HepG2 (cell line): ENCODE measurements around the gene UGGT1. TPM values are rescaled to one million over a fixed set of nuclear protein-coding genes. Genes with fewer than 3 reads are reported as not detected.

ENCODE experiments used
- ATAC-seq: fragments of 200-7000 bp; cut with Tn5 transposase; 3 replicates; pipeline ENCODE4 v1.9.1; 2020; ENCODE audit warnings: mild to moderate bottlenecking, moderate library complexity
- BruUV-seq: library from RNA; stranded (reverse); fragments of 400-500 nt; replicated peaks from 2 replicates; lab custom pipeline; 2021; lab: Mats Ljungman, UMichigan
- CTCF ChIA-PET: fragments of 300-600 bp; formaldehyde crosslinking; extraction: SDS; loops from one replicate; lab custom pipeline; 2021; ENCODE audit warnings: low total read pairs, inconsistent platforms, low intra/inter-chr PET ratio; lab: Yijun Ruan, JAX
- POLR2A ChIA-PET: fragments of 350-600 bp; sonication (Branson Sonifier 250); formaldehyde crosslinking; loops from one replicate; lab custom pipeline; 2020; ENCODE audit warnings: antibody characterized with exemption, inconsistent platforms; lab: Yijun Ruan, JAX
- DNase-seq: peaks from one replicate; pipeline ENCODE4 v3.0.0-alpha.2; 2015; ENCODE audit warnings: low spot score
- FAIRE-seq: peaks from 3 replicates; lab custom pipeline; 2011; peaks lifted over from hg19 to GRCh38; lab: Jason Lieb, UNC
- H2AFZ ChIP-seq: one replicate; pipeline ENCODE4 v1.6.1; 2011; ENCODE audit warnings: low read length, inconsistent platforms
- H3K27ac ChIP-seq: fragments of 300-600 bp; 3 replicates; pipeline ENCODE4 v1.8.0; 2011; ENCODE audit warnings: mixed run types, mild to moderate bottlenecking, mixed read lengths, low read length, inconsistent platforms; ENCODE audit not compliant: insufficient read depth; ENCODE audit errors: extremely low read length
- H3K27me3 ChIP-seq, 2 experiments: fragments of 200-600 bp in 1 of 2; 2 replicates in 1 of 2; 3 replicates in 1 of 2; pipeline versions ENCODE4 v1.6.0 to v1.8.0; 2011; ENCODE audit warnings: low read length in 2 of 2, mild to moderate bottlenecking in 2 of 2, moderate library complexity in 2 of 2, inconsistent platforms in 1 of 2; ENCODE audit not compliant: insufficient read depth in 2 of 2, control insufficient read depth in 1 of 2
- H3K36me3 ChIP-seq, 2 experiments: fragments of 200-600 bp in 1 of 2; replicated peaks in 1 of 2; 2 replicates in 1 of 2; 3 replicates in 1 of 2; pipeline versions ENCODE4 v1.5.1 to v1.8.0; 2011; ENCODE audit warnings: low read length in 2 of 2, inconsistent platforms in 1 of 2; ENCODE audit not compliant: insufficient read depth in 2 of 2, control insufficient read depth in 1 of 2
- H3K4me1 ChIP-seq: 2 replicates; pipeline ENCODE4 v1.5.1; 2012; ENCODE audit warnings: low read length, inconsistent platforms; ENCODE audit not compliant: insufficient read depth
- H3K4me2 ChIP-seq: 2 replicates; pipeline ENCODE4 v1.6.0; 2011; ENCODE audit warnings: low read depth, low read length, inconsistent platforms
- H3K4me3 ChIP-seq, 3 experiments: fragments of 200-600 bp in 1 of 3; sonication (generic), shearing (Covaris generic) in 1 of 3; replicated peaks in 1 of 3; 2 replicates each; pipeline ENCODE4 v1.5.1; 2011 to 2016; ENCODE audit warnings: low read length in 3 of 3, inconsistent platforms in 2 of 3, low read depth in 2 of 3, mild to moderate bottlenecking in 2 of 3, control low read depth in 1 of 3, mixed read lengths in 1 of 3; ENCODE audit not compliant: insufficient read depth in 1 of 3
- H3K79me2 ChIP-seq: one replicate; pipeline ENCODE4 v1.6.1; 2011; ENCODE audit warnings: low read length, inconsistent platforms; ENCODE audit not compliant: insufficient read depth
- H3K9ac ChIP-seq: 2 replicates; pipeline ENCODE4 v1.6.0; 2011; ENCODE audit warnings: mild to moderate bottlenecking, low read depth, low read length, inconsistent platforms; ENCODE audit not compliant: insufficient read depth
- H3K9me3 ChIP-seq: 2 replicates; pipeline ENCODE4 v1.5.1; 2012; ENCODE audit warnings: mild to moderate bottlenecking, low read length
- H4K20me1 ChIP-seq: 2 replicates; pipeline ENCODE4 v1.6.0; 2011; ENCODE audit warnings: inconsistent platforms, mild to moderate bottlenecking, low read length, moderate library complexity; ENCODE audit not compliant: insufficient read depth
- CSRNP2 ChIP-seq: sonication (generic); formaldehyde crosslinking; conservative IDR thresholded peaks from 2 replicates; pipeline ENCODE4 v1.8.0; 2022; ENCODE audit warnings: low read depth, missing genetic modification reagents
- DNMT1 ChIP-seq: sonication (generic); formaldehyde crosslinking; IDR thresholded peaks from 2 replicates; pipeline ENCODE4 v1.5.1; 2020; ENCODE audit warnings: mild to moderate bottlenecking, missing genetic modification reagents
- GFI1 ChIP-seq: sonication (generic); formaldehyde crosslinking; IDR thresholded peaks from 2 replicates; pipeline ENCODE4 v1.5.0; 2020; ENCODE audit warnings: missing genetic modification reagents, mild to moderate bottlenecking, borderline replicate concordance
- HOXD1 ChIP-seq: sonication (generic); formaldehyde crosslinking; IDR thresholded peaks from 2 replicates; pipeline ENCODE4 v1.5.0; 2020; ENCODE audit warnings: missing genetic modification reagents
- MLLT10 ChIP-seq: sonication (generic); formaldehyde crosslinking; IDR thresholded peaks from 2 replicates; pipeline ENCODE4 v1.4.0; 2020; ENCODE audit warnings: missing genetic modification reagents
- NONO ChIP-seq, 2 experiments: fragments of 450-650 bp in 1 of 2; sonication (generic) in 1 of 2; formaldehyde crosslinking in 1 of 2; IDR thresholded peaks in 1 of 2; conservative IDR thresholded peaks in 1 of 2; 2 replicates each; pipeline versions ENCODE4 v1.6.1 to v1.8.0; 2017 to 2022; ENCODE audit warnings: mild to moderate bottlenecking in 1 of 2, missing genetic modification reagents in 1 of 2, moderate library complexity in 1 of 2
- POLR2G ChIP-seq: fragments of 200-400 bp; formaldehyde crosslinking; IDR thresholded peaks from 2 replicates; pipeline ENCODE4 v1.6.1; 2018; ENCODE audit warnings: mild to moderate bottlenecking, low read depth, low read length, moderate library complexity
- ZNF713 ChIP-seq: sonication (generic); formaldehyde crosslinking; IDR thresholded peaks from 2 replicates; pipeline ENCODE4 v1.4.0; 2020; ENCODE audit warnings: mild to moderate bottlenecking, missing genetic modification reagents
- WGBS: methylation state at CpG from one replicate; pipeline ENCODE4 v1.1.6; 2017; ENCODE audit warnings: low lambda C conversion rate; 5-methylcytosine and 5-hydroxymethylcytosine counted together
- in situ Hi-C: cut with HindIII; loops from 2 replicates; pipeline ENCODE4 v1.10.0; 2017; ENCODE audit warnings: low pct_unique_long_range_greater_than_20kb; ENCODE audit not compliant: extremely low pct_ligation_motif_present
- intact Hi-C: fragments of 100-400 bp; cut with micrococcal nuclease; formaldehyde crosslinking; loops from one replicate; pipeline ENCODE4 v1.10.0; 2022; ENCODE audit not compliant: unreplicated experiment
- polyA plus RNA-seq, 8 experiments: library from polyadenylated mRNA; depleted of rRNA in 3 of 8; stranded (reverse) in 7 of 8; unstranded in 1 of 8; fragments of >200 nt; fragmentation: Illumina TruSeq in 4 of 8; extraction: Trizol in 4 of 8; gene quantifications; 2 replicates each; pipeline versions ENCODE4 v1.2.1 to v1.2.3, GENCODE V29; 2011 to 2016; ENCODE audit warnings: low read depth in 4 of 8, missing spikeins in 1 of 8, mixed read lengths in 1 of 8; ENCODE audit not compliant: insufficient read depth in 1 of 8
- total RNA-seq, 5 experiments: library from RNA; depleted of rRNA; stranded (reverse); fragments of >200 nt; fragmentation: Illumina TruSeq; extraction: Trizol; gene quantifications; 2 replicates each; pipeline ENCODE4 v1.2.3, GENCODE V29; 2016; ENCODE audit warnings: low read depth in 1 of 5

The UGGT1 gene
- total and polyA plus RNA-seq, 2 of the 13 experiments (the other 11 are each of a cell fraction or from before 2014, with no cell fraction given) = 35.8 to 83.2 TPM

DNA sequence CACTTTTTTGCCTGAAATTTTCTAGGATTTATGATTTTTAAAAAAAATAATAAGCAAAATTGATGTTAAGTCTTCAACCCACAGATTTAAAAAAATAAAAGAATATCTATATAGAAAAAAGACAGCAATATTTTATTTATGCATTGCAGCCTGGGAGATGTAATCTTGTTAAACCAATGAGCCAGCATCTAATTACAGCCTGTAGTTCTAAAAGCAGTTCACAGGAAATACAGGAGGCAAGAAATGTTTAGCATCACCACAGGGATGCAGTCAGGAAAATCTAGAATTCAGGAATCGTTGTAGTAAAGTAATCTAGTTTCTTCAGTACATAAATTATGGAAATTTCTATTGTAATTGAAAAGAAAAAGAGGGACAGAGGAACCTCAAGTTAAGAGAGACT lies 17.2 kb downstream of the UGGT1 start:
- Histone ChIP-seq H3K27me3 (no peaks in the 10 kb centered on the region), H4K20me1 (no peaks in the 10 kb centered on the region), H3K4me1 (no peaks in the 10 kb centered on the region), H3K79me2 (peaks cover 9% of the 10 kb centered on the region), H3K4me2 (no peak overlapping the region), H3K4me3 (no peak overlapping the region), H3K9me3 (no peaks in the 10 kb centered on the region), H3K27ac (no peak overlapping the region), H2AFZ (no peak overlapping the region), H3K9ac (no peak overlapping the region), H3K36me3 (peaks cover 26 to 54% of the 10 kb centered on the region in 2 experiments)
- DNase-seq (no peak), ATAC-seq (no peak), FAIRE-seq (no peak)
- BruUV-seq = no TSS peak
- POLR2A ChIA-PET = no interaction called here
- CTCF ChIA-PET = no interaction called here
- in situ Hi-C loops (no loop called here), intact Hi-C loops (loop anchor here (10.0 kb wide), 1 partner anchor 47 kb away; no protein-coding TSS in a partner anchor)
- 86% methylated on average over 1 of the region's 1 CpG for WGBS
- TF ChIP-seq HOXD1 (CRISPR knock-in tag) = no peak
- no peak for TF ChIP-seq DNMT1 (CRISPR knock-in tag)
- no peak for TF ChIP-seq NONO (IDR thresholded peaks at IDR 0.05)
- no peak for TF ChIP-seq NONO (CRISPR knock-in tag; conservative IDR thresholded peaks at IDR 0.05)
- TF ChIP-seq GFI1 (CRISPR knock-in tag) = no peak
- no peak for TF ChIP-seq POLR2G
- TF ChIP-seq ZNF713 (CRISPR knock-in tag) = no peak
- no peak for TF ChIP-seq CSRNP2 (CRISPR knock-in tag)
- no peak for TF ChIP-seq MLLT10
